ENCODE data around the gene ASCC1.

DNA sequence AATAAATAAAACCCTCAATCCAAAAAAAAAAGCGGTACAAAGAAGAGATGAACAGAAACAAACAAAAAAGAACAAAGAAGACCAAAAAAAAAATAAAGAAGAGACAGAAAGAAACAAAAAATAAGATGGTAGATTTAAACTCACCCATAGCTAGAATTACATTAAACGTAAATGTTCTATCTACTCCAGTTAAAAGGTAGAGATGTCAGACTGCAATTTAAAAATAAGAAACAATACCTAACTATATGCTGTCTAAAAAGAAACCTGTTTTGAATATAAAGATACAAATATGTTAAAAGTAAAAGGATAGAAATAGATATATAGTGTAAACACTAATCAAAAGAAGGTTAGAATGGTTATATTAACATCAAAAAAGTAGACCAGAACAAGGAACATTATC, 31.9 kb downstream of the ASCC1 start:
- TF ChIP-seq CTCF (IDR thresholded peaks at IDR 0.05; ENCODE audit: poor library complexity) (no peak), EZH2 (IDR thresholded peaks at IDR 0.05; ENCODE audit: borderline replicate concordance) (no peak)
